Motor neuron (in vitro differentiated cells): ENCODE results near the gene SHISA9. TPM values are rescaled to one million over a fixed set of nuclear protein-coding genes. Genes with fewer than 3 reads are reported as not detected.
A peak's percentile ranks its signal among the peaks of the same experiment; 100 is the strongest.

Experiments used
- ATAC-seq, 8 experiments: fragments of 200-7000 bp; cut with Tn5 transposase; replicated peaks in 6 of 8; 2 replicates each; pipeline ENCODE4 v1.8.0; 2021; ENCODE audit warnings: mild to moderate bottlenecking in 8 of 8, moderate library complexity in 8 of 8
- H3K27ac ChIP-seq, 2 donors: fragments of 250-450 bp; sonication (Bioruptor Pico); 2 replicates each; pipeline ENCODE4 v1.9.0; 2021; ENCODE audit warnings: antibody characterized with exemption in 2 of 2, mild to moderate bottlenecking in 2 of 2, moderate library complexity in 1 of 2
- H3K4me1 ChIP-seq, 2 donors: fragments of 250-450 bp; sonication (Bioruptor Pico); replicated peaks in 1 of 2; 2 replicates each; pipeline ENCODE4 v1.6.1; 2021; ENCODE audit warnings: antibody characterized with exemption in 2 of 2, mild to moderate bottlenecking in 2 of 2, moderate library complexity in 1 of 2
- H3K4me3 ChIP-seq, 5 donors: fragments of 250-450 bp; sonication (Bioruptor Pico); 2 replicates each; pipeline ENCODE4 v1.9.0; 2021; ENCODE audit warnings: antibody characterized with exemption in 5 of 5, mild to moderate bottlenecking in 5 of 5, moderate library complexity in 4 of 5
- WGBS, 10 experiments: fragments of 450-650 bp; shearing (Covaris generic); methylation state at CpG; one replicate each; pipeline ENCODE4 v1.0.0; 2022; 5-methylcytosine and 5-hydroxymethylcytosine counted together
- in situ Hi-C, 9 experiments: fragments of 400-800 bp; cut with MboI; loops; one replicate each; pipeline ENCODE4 v1.15.0; 2021; ENCODE audit warnings: low sequenced_read_pairs in 9 of 9, low pct_unique_long_range_greater_than_20kb in 2 of 9; ENCODE audit not compliant: unreplicated experiment in 9 of 9
- total RNA-seq, 8 experiments: library from RNA; unstranded; fragments of 300-600 nt; gene quantifications; 2 replicates each; pipeline versions ENCODE4 v1.2.3 to v1.2.4, GENCODE V29; 2022

The SHISA9 gene
- total RNA-seq, 8 experiments from 2014 or later = 0.20 to 18.3 (median 0.88) TPM

DNA sequence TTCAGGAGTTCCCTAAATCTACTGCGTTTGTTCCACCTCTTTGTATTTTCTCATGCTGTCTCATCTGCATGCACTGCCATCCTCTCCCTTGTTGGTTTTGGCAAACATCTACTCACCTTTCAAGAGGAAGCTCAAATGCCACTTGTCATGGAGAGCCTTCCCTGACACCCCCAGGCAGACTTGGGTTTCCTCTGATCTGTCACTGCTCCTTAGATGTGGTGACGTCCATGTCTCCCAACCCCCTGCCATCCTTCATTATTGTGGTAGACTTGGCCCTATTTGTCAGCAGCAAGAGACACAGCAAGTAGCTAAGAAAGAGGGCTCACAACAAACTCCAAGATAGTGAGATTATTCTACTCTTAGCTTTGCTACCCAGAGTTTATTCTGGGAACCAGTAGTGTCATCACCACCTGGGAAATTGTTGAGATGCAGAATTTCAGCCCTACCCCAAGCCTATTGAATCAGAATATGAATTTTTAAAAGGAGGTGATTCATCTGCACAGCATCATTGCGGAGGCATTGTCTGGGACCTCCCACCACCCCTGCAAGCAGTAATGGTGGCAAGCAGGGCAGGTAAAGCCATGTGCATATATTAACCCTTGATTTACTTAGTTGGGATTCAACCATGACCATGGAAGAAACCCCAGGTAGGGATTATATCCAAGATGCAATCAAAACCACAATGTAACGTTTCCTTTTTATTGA, 248.9 kb downstream of the SHISA9 start:
- ATAC-seq = no peak
- 0 to 100% (median 60%) methylated on average over 1 to 4 of the region's 4 CpGs; no CpG with 5 or more reads in 1 of the 10 experiments for WGBS, 10 experiments
- in situ Hi-C loops = no loop called here

DNA sequence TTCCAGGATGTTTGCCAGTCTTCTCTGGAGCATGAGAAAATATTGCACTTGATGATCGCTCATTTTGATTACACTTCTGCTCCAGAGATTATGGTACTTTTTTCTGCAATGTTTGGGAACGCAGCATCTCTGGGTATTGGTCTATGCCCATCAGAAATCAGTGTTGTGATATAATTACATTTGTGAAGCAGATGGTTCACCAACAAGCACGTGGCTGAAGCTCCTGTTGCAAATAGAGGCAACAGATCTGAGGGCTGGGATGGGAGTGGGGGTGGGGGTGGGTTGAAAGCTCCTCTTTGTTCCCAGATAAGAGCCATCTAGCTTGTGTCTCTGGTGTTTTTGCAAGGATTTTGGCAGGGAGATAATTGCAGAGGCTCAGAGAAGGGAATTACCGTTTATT, 252.3 kb downstream of the SHISA9 start:
- H3K4me3 ChIP-seq = no peak overlapping the region
- peaks cover 20 to 22% of the 10 kb centered on the region in 2 donors for H3K4me1 ChIP-seq
- in situ Hi-C loops = no loop called here
- H3K27ac ChIP-seq = no peak overlapping the region
- no peak for ATAC-seq
- 29 to 88% (median 67%) methylated on average over 1 to 4 of the region's 4 CpGs; no CpG with 5 or more reads in 5 of the 10 experiments for WGBS, 10 experiments

More for the DNA sequence above, 248.9 kb downstream of the SHISA9 start:
- H3K4me1 ChIP-seq = peaks cover 2 to 3% of the 10 kb centered on the region in 2 donors
- no peak overlapping the region for H3K4me3 ChIP-seq
- no peak overlapping the region for H3K27ac ChIP-seq

DNA sequence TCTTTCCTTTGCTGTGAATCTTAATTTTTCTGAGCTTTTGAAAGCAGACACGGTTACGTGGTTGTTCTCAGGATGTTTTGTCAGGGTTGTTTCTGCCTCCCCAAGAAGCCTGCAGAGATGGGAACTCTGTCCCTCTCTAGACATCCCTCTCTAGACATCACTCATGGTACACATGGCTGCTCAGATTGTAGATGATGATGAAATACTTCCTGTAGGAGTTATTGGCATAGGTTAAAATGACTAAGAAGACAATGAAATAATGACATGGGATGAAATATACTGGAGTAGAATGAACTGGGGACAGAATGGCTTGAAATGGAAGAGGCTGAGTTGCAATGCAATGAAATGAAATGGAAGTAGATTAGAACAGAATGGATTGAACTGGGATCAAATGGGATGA, 253.4 kb downstream of the SHISA9 start:
- Histone ChIP-seq H3K4me1 (peaks cover 20 to 22% of the 10 kb centered on the region in 2 donors), H3K27ac (no peak overlapping the region), H3K4me3 (no peak overlapping the region)
- 0 to 100% (median 63%) methylated on average over 1 to 2 of the region's 2 CpGs; no CpG with 5 or more reads in 3 of the 10 experiments for WGBS, 10 experiments
- no peak for ATAC-seq
- in situ Hi-C loops = no loop called here

DNA sequence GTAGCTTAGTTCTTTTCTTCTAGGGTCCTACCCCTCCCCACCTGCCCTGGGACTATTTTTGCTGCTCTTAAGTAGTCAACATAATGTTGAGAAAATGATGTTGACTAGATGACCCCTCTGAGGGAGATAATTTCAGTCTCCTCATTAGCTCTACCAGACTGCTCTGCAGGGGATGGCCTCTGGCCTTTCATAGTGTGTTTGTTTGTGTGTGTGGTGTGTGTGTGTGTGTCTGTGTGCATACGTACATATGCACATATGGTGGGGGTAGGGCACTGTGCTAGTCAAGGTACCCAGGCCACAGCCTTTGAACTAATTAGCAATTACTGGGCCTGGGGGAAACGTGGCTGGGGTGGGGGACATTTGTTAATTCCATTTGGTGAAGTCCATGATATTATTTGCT, 254.0 kb downstream of the SHISA9 start:
- WGBS, 10 experiments = 0 to 48% (median 20%) methylated on average over 1 to 2 of the region's 2 CpGs; no CpG with 5 or more reads in 7 of the 10 experiments
- Histone ChIP-seq H3K4me1 (peaks cover 20 to 22% of the 10 kb centered on the region in 2 donors), H3K27ac (no peak overlapping the region), H3K4me3 (no peak overlapping the region)
- in situ Hi-C loops = no loop called here
- ATAC-seq = peak in 3 of 8 experiments; percentile 20 to 32 (median 24)

DNA sequence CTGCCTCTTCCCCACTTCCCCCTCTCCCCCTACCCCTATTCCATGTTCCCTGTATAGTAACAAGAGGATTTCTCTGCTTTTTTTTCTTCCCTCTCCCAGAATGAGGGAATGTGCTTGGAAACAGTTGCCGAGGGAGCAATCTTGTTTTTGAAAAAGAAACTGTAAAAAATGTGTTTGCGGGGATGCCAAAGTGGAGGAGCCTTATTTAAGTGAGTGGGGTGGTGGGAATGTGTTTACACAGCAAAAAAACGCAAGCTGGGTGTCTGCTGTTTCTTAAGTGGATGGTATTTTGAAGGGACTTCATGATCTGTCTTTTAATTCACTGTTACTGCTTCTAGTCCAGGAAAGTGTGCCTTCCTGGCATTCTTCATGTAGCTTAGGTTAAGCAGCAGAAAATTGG, 254.4 kb downstream of the SHISA9 start:
- in situ Hi-C loops = no loop called here
- H3K4me1 ChIP-seq = peaks cover 20 to 22% of the 10 kb centered on the region in 2 donors
- peak in 3 of 8 experiments; percentile 17 to 79 (median 33) for ATAC-seq
- H3K4me3 ChIP-seq = no peak overlapping the region
- H3K27ac ChIP-seq = no peak overlapping the region
- WGBS, 10 experiments = 0 to 100% (median 67%) methylated on average over 1 to 2 of the region's 3 CpGs; no CpG with 5 or more reads in 5 of the 10 experiments

DNA sequence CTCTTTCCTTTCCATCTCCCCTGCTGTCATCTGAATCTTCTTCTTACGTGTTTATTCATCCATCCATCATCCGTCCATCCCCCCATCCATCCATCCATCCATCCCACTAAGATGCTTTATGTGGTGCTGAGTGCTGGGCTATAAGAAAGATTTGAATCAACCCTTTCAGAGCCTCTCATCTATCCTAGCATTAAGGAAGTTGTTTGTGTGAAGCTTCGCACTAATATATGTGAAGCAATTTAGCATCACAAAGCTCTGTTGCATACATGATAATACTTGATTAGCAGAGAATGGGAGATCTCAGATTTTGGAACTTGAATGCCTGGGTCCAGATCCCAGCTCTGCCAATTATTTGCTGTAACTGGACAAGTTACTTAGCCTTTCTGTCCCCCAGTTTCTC, 255.7 kb downstream of the SHISA9 start:
- ATAC-seq = peak in 3 of 8 experiments; percentile 64 to 81 (median 73)
- Histone ChIP-seq H3K4me1 (peaks cover 20 to 22% of the 10 kb centered on the region in 2 donors), H3K27ac (peak overlapping the region in 1 of 2 donors; percentile 49), H3K4me3 (no peak overlapping the region)
- in situ Hi-C loops = no loop called here
- 16 to 80% (median 46%) methylated on average over 1 to 3 of the region's 3 CpGs; no CpG with 5 or more reads in 2 of the 10 experiments for WGBS, 10 experiments

DNA sequence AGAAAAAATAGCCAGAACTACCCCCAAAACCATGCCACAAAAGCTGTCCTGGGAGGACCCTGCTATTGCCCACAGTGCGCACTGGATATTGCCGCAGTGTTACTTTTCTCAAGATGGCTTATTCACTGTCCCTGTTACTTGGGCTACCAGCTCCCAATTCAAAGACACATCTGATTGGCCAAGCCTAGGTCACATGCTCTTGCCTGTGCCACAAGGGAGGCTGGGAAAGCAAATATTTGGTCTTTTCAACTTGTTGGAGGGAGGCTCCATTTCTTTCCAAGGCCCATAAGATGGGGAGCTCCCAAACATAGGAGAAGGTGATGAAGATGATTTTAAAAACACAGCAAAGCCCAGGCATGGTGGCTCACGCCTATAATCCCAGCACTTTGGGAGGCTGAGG, 257.0 kb downstream of the SHISA9 start:
- WGBS, 10 experiments = 0 to 100% (median 93%) methylated on average over 1 to 3 of the region's 3 CpGs; no CpG with 5 or more reads in 3 of the 10 experiments
- H3K4me1 ChIP-seq = peaks cover 20 to 22% of the 10 kb centered on the region in 2 donors
- no peak for ATAC-seq

DNA sequence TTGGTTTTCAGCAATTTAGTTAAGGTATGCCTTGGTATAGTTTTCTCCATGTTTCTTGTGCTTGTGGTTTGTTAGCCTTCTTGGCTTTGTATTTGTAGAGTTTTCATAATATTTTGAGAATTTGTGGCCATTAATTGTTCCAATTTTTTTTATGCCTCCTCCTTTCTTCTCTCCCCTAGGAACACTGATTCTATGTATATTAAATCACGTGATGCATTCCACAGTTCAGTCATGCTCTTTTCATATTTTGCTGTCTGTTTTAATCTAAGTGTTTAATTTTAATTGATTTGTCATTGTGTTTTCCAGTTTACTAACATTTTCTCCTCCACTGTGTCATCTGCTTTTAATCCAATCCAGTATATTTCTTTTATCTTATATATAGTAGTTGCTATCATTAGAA, 263.6 kb downstream of the SHISA9 start:
- no peak overlapping the region for H3K27ac ChIP-seq
- no peak overlapping the region for H3K4me3 ChIP-seq
- 0 to 100% (median 71%) methylated on average over 1 of the region's 1 CpG; no CpG with 5 or more reads in 1 of the 10 experiments for WGBS, 10 experiments
- no peaks in the 10 kb centered on the region for H3K4me1 ChIP-seq
- no peak for ATAC-seq
- in situ Hi-C loops = no loop called here

More for the DNA sequence above, 257.0 kb downstream of the SHISA9 start:
- H3K27ac ChIP-seq = no peak overlapping the region
- H3K4me3 ChIP-seq = no peak overlapping the region
- in situ Hi-C loops = no loop called here

DNA sequence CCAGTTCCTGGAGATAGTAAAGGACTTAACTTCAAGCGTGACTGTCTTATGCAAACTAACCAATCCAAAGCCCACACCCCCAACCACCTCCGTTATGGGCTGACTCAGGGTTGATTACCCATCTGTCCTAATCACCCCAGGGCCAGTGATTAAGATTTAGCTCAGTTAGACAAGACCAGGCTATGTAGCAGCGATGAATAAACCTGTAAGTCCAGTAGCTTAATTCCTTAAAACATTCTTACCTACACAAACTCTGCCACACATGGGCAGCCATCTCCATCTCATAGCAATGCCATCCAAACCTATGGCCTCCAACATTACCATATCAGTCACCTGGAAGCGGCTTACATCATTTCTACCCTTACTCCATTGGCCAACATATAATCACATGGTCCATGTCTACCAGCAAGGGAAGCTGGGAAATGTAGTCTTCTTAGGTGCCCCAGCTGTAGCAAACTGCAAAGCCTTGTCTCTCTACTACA, 266.7 kb downstream of the SHISA9 start:
- Histone ChIP-seq H3K27ac (no peak overlapping the region), H3K4me3 (no peak overlapping the region), H3K4me1 (peaks cover 0 to 4% of the 10 kb centered on the region in 2 donors)
- in situ Hi-C loops = no loop called here
- WGBS, 10 experiments = 7 to 100% (median 58%) methylated on average over 1 to 4 of the region's 4 CpGs; no CpG with 5 or more reads in 3 of the 10 experiments
- peak in 5 of 8 experiments; percentile 67 to 95 (median 72) for ATAC-seq

DNA sequence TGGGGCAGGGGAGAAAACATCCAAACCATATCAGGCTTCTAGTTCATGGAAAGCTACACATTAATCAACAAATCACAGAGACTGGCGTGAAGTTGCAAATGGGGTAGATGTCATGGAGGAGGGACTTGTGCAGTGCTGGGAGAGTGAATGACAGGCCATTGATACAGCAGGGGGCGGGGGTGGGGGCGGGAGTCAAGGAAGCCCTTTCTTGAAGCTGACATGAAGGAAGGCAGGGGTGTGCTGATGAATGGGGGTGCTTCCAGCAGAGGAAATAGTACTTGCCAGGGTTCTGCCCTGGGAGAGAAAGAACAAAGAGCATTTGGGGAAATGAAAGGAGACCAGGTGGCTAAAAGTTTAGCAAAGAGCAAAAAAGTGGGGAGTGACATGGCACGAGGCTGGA, 269.9 kb downstream of the SHISA9 start:
- Histone ChIP-seq H3K4me1 (peaks cover 0 to 4% of the 10 kb centered on the region in 2 donors), H3K27ac (no peak overlapping the region), H3K4me3 (no peak overlapping the region)
- 0 to 40% methylated on average over 1 of the region's 4 CpGs; no CpG with 5 or more reads in 8 of the 10 experiments for WGBS, 10 experiments
- in situ Hi-C loops = no loop called here
- ATAC-seq = peak in 2 of 8 experiments; percentile 22 to 42

DNA sequence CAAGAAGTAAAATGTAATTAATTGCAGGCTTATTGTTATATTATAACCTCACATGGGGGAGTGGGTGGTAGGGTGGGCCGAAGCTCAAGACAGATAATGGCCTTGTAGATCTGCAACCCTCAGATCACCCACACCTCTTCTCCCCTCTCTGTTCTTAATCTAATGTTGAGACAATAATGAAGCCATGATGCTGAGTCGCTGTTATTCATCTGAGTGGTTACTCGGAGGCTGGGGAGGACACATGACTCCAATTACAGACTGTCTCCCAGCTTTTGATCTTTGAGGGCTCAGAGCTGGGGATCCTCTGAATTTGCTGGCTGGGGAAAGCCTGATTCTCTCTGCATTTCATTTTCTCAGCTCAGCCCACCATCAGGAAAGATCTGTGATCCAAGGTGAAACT, 275.3 kb downstream of the SHISA9 start:
- in situ Hi-C loops = no loop called here
- H3K27ac ChIP-seq = no peak overlapping the region
- WGBS, 10 experiments = 0 to 40% (median 25%) methylated on average over 1 to 2 of the region's 3 CpGs; no CpG with 5 or more reads in 5 of the 10 experiments
- ATAC-seq = peak in 3 of 8 experiments; percentile 20 to 43 (median 26)
- H3K4me1 ChIP-seq = no peaks in the 10 kb centered on the region
- no peak overlapping the region for H3K4me3 ChIP-seq

DNA sequence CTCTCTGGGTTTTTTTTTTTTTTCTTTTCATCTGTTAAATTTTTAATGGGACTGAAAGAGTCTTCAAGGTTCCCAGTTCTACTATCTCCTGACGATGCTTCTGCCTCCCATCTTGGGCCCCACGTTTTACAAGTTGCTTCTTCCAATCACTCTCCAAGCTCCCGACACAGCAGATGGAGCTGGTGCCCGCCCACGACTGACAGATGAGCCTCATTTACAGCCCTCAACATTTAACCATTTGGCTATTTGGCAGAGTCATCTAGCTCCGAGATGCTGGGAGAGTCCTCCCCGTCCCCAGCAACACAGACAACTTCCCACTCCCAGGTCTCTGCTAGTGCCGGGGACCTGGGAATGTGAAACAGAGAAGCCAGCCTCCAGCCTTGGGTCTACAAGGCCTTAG, 276.9 kb downstream of the SHISA9 start:
- in situ Hi-C loops = no loop called here
- H3K4me1 ChIP-seq = no peaks in the 10 kb centered on the region
- no peak for ATAC-seq
- no peak overlapping the region for H3K4me3 ChIP-seq
- H3K27ac ChIP-seq = no peak overlapping the region
- 0 to 80% (median 40%) methylated on average over 2 to 6 of the region's 8 CpGs; no CpG with 5 or more reads in 1 of the 10 experiments for WGBS, 10 experiments

DNA sequence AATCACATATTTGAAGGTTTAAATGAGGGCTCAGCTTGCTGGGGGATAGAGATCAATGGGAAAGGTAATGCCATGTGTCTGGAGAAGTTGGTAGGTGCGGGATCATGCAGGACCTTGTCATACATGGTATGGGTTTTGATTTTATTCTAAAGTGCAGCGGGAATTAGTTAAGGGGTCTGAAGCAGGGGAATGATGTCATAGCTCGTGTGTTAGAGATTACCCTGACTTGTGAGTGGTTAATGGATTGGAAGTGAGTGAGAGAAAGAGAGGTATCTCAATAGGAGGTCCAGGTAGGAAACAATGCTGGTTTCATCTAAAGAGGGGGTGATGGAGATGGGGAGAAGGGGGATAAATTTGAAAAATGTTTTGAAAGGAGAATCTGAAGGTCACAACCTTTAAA, 280.0 kb downstream of the SHISA9 start:
- no peak overlapping the region for H3K4me3 ChIP-seq
- in situ Hi-C loops = no loop called here
- WGBS, 10 experiments = 0 to 100% (median 23%) methylated on average over 1 to 3 of the region's 3 CpGs; no CpG with 5 or more reads in 3 of the 10 experiments
- H3K4me1 ChIP-seq = no peaks in the 10 kb centered on the region
- ATAC-seq = no peak
- no peak overlapping the region for H3K27ac ChIP-seq
